H1 (cell line): Measurements from ENCODE around the gene AQP2. TPM values are rescaled to one million over a fixed set of nuclear protein-coding genes. Genes with fewer than 3 reads are reported as not detected.

ENCODE experiments used
- ATF3 ChIP-seq: IDR thresholded peaks from 2 replicates; pipeline ENCODE4 v1.6.1; 2011; ENCODE audit warnings: low read depth, mild to moderate bottlenecking, low read length; ENCODE audit not compliant: insufficient read depth
- BCL11A ChIP-seq, 2 experiments: IDR thresholded peaks; one replicate each; pipeline ENCODE4 v1.6.1; 2011; ENCODE audit warnings: low read depth in 2 of 2, low read length in 2 of 2, mild to moderate bottlenecking in 2 of 2
- CHD2 ChIP-seq: IDR thresholded peaks from 2 replicates; pipeline ENCODE4 v1.6.1; 2012; ENCODE audit warnings: low read length, improper control_type of control experiment
- POLR2A ChIP-seq, 2 experiments: IDR thresholded peaks; 1 replicate in 1 of 2; 2 replicates in 1 of 2; pipeline ENCODE4 v1.6.1; 2011; ENCODE audit warnings: low read depth in 2 of 2, low read length in 2 of 2, mild to moderate bottlenecking in 2 of 2; ENCODE audit errors: control extremely low read depth in 1 of 2
- POU5F1 ChIP-seq: IDR thresholded peaks from 2 replicates; pipeline ENCODE4 v1.6.1; 2011; ENCODE audit warnings: low read depth, mild to moderate bottlenecking, low read length, moderate library complexity
- RNF2 ChIP-seq: fragments of 200-900, 300-1000 bp; sonication (generic); IDR thresholded peaks from 2 replicates; pipeline ENCODE4 v1.7.1; 2016; ENCODE audit warnings: borderline replicate concordance, low read depth, mild to moderate bottlenecking, antibody characterized with exemption, low read length; ENCODE audit not compliant: poor library complexity, severe bottlenecking; ENCODE audit errors: missing control alignments
- TBP ChIP-seq: IDR thresholded peaks from 2 replicates; pipeline ENCODE4 v1.6.1; 2011; ENCODE audit warnings: low read depth, low read length, improper control_type of control experiment
- polyA plus RNA-seq, 7 experiments: library from polyadenylated mRNA; depleted of rRNA in 3 of 7; stranded (reverse) in 5 of 7; unstranded in 2 of 7; fragments of >200 nt in 5 of 7; fragments of 200-250 nt in 2 of 7; gene quantifications; 1 replicate in 5 of 7; 2 replicates in 1 of 7; 4 replicates in 1 of 7; pipeline versions ENCODE4 v1.2.1 to v1.2.3, GENCODE V29; 2011 to 2013; ENCODE audit warnings: missing spikeins in 2 of 7, mixed read lengths in 2 of 7
- total RNA-seq: library from RNA; stranded (reverse); fragmentation: NEBNext Ultra II Directional; extraction: Animal tissue kit (Norgen Biotek cat#: 25700); gene quantifications from 2 replicates; pipeline ENCODE4 v1.2.1, GENCODE V29; 2021

Gene AQP2
- total and polyA plus RNA-seq, 2 of the 8 experiments (the other 6 are each of a cell fraction or from before 2014, with no cell fraction given): not detected

- TF ChIP-seq ATF3 (no peak), POLR2A (IDR thresholded peaks at IDR 0.05; ENCODE audit: control extremely low read depth in 1 of 2, low read depth in 2 of 2, low read length in 2 of 2) (no peak), POU5F1 (no peak), CHD2 (no peak), TBP (no peak), BCL11A (IDR thresholded peaks at IDR 0.05; ENCODE audit: low read depth in 2 of 2, low read length in 2 of 2) (no peak), RNF2 (no peak)
Observed at GRCh38 chr12:49929581-49929980, 21.0 kb upstream of the AQP2 start (continued).
